Peyer's patch (tissue), 4 donors: ENCODE measurements around the gene PLXNA4. TPM values are rescaled to one million over a fixed set of nuclear protein-coding genes. Genes with fewer than 3 reads are reported as not detected.

Source experiments
- DNase-seq, 3 donors: peaks; one replicate each; pipeline ENCODE4 v3.0.0-alpha.2; 2017 to 2019
- H3K27ac ChIP-seq, 4 donors: fragments of 200-600 bp; sonication (generic); one replicate each; pipeline ENCODE4 v1.5.1; 2016 to 2019
- H3K27me3 ChIP-seq, 2 donors: fragments of 200-600 bp; sonication (generic); one replicate each; pipeline ENCODE4 v1.5.1; 2019
- H3K36me3 ChIP-seq, 3 donors: fragments of 200-600 bp; sonication (generic); one replicate each; pipeline ENCODE4 v1.5.1; 2016 to 2019
- H3K4me1 ChIP-seq, 4 donors: fragments of 200-600 bp; sonication (generic); one replicate each; pipeline ENCODE4 v1.5.1; 2016 to 2019
- H3K4me3 ChIP-seq, 4 donors: fragments of 200-600 bp; sonication (generic); 1 replicate in 3 of 4; 2 replicates in 1 of 4; pipeline ENCODE4 v1.5.1; 2016 to 2019; ENCODE audit warnings: mild to moderate bottlenecking in 1 of 4
- H3K9me3 ChIP-seq, 4 donors: fragments of 200-600 bp; sonication (generic); one replicate each; pipeline ENCODE4 v1.5.1; 2016 to 2019; ENCODE audit warnings: mild to moderate bottlenecking in 1 of 4
- CTCF ChIP-seq, 6 experiments: fragments of 450-650 bp in 4 of 6; fragments of 200-600 bp in 2 of 6; sonication (generic) in 1 of 6; IDR thresholded peaks; one replicate each; pipeline ENCODE4 v1.5.1; 2017 to 2019; ENCODE audit warnings: antibody characterized with exemption in 6 of 6, mild to moderate bottlenecking in 3 of 6, moderate library complexity in 1 of 6
- POLR2A ChIP-seq, 2 donors: fragments of 450-650 bp; IDR thresholded peaks; one replicate each; pipeline ENCODE4 v1.5.1; 2017; ENCODE audit warnings: antibody characterized with exemption in 2 of 2, mild to moderate bottlenecking in 2 of 2, moderate library complexity in 2 of 2
- total RNA-seq, 4 donors: library from RNA; depleted of rRNA; stranded (reverse); fragments of >200 nt; gene quantifications; one replicate each; pipeline ENCODE4 v1.1.0, GENCODE V29; 2016

The PLXNA4 gene
- total RNA-seq, 4 donors from 2014 or later, result 1.4 to 3.8 (median 3.0) TPM

- Histone ChIP-seq H3K9me3 (no peaks in the 10 kb centered on the region), H3K4me3 (no peak overlapping the region), H3K36me3 (no peaks in the 10 kb centered on the region), H3K27me3 (no peaks in the 10 kb centered on the region), H3K27ac (no peak overlapping the region), H3K4me1 (no peaks in the 10 kb centered on the region)
- DNase-seq, result no peak
- TF ChIP-seq CTCF (IDR thresholded peaks at IDR 0.05) (no peak), POLR2A (IDR thresholded peaks at IDR 0.05) (no peak)
Measured at GRCh38 chr7:132092106-132092505, 484.2 kb downstream of the PLXNA4 start.

GRCh38 chr7:132091706-132092105 lies 484.6 kb downstream of the PLXNA4 start:
- Histone ChIP-seq H3K9me3 (no peaks in the 10 kb centered on the region), H3K27me3 (no peaks in the 10 kb centered on the region), H3K4me3 (no peak overlapping the region), H3K27ac (no peak overlapping the region), H3K4me1 (no peaks in the 10 kb centered on the region), H3K36me3 (no peaks in the 10 kb centered on the region)
- no peak for TF ChIP-seq CTCF (IDR thresholded peaks at IDR 0.05)
- no peak for TF ChIP-seq POLR2A (IDR thresholded peaks at IDR 0.05)
- DNase-seq, result no peak

GRCh38 chr7:132090444-132090843 lies 485.8 kb downstream of the PLXNA4 start:
- Histone ChIP-seq H3K4me1 (no peaks in the 10 kb centered on the region), H3K27ac (no peak overlapping the region), H3K4me3 (no peak overlapping the region), H3K36me3 (no peaks in the 10 kb centered on the region), H3K9me3 (peaks cover 0 to 2% (median 0%) of the 10 kb centered on the region in 4 donors), H3K27me3 (no peaks in the 10 kb centered on the region)
- DNase-seq, result no peak
- TF ChIP-seq POLR2A (IDR thresholded peaks at IDR 0.05) (no peak), CTCF (IDR thresholded peaks at IDR 0.05) (no peak)

GRCh38 chr7:132089356-132089755 lies 486.9 kb downstream of the PLXNA4 start:
- peaks cover 0 to 2% (median 0%) of the 10 kb centered on the region in 4 donors for H3K9me3 ChIP-seq
- H3K27ac ChIP-seq, result no peak overlapping the region
- no peak for DNase-seq
- H3K4me1 ChIP-seq, result no peaks in the 10 kb centered on the region
- no peaks in the 10 kb centered on the region for H3K36me3 ChIP-seq
- H3K27me3 ChIP-seq, result no peaks in the 10 kb centered on the region
- no peak overlapping the region for H3K4me3 ChIP-seq
- TF ChIP-seq POLR2A (IDR thresholded peaks at IDR 0.05) (no peak), CTCF (IDR thresholded peaks at IDR 0.05) (no peak)

- Histone ChIP-seq H3K27me3 (no peaks in the 10 kb centered on the region), H3K36me3 (no peaks in the 10 kb centered on the region), H3K27ac (no peak overlapping the region), H3K4me3 (no peak overlapping the region), H3K9me3 (peaks cover 0 to 2% (median 0%) of the 10 kb centered on the region in 4 donors), H3K4me1 (no peaks in the 10 kb centered on the region)
- no peak for DNase-seq
- TF ChIP-seq CTCF (IDR thresholded peaks at IDR 0.05), result no peak
- TF ChIP-seq POLR2A (IDR thresholded peaks at IDR 0.05), result no peak
Measured at GRCh38 chr7:132087421-132087820, 488.8 kb downstream of the PLXNA4 start.

GRCh38 chr7:132084776-132085388 lies 491.4 kb downstream of the PLXNA4 start:
- no peak for DNase-seq
- no peaks in the 10 kb centered on the region for H3K4me1 ChIP-seq
- no peak for TF ChIP-seq POLR2A (IDR thresholded peaks at IDR 0.05)
- TF ChIP-seq CTCF (IDR thresholded peaks at IDR 0.05), result no peak
- H3K36me3 ChIP-seq, result no peaks in the 10 kb centered on the region
- H3K9me3 ChIP-seq, result peaks cover 0 to 2% (median 0%) of the 10 kb centered on the region in 4 donors
- no peak overlapping the region for H3K4me3 ChIP-seq
- no peak overlapping the region for H3K27ac ChIP-seq
- H3K27me3 ChIP-seq, result no peaks in the 10 kb centered on the region
